Measurements from ENCODE around the gene THRAP3. TPM values are rescaled to one million over a fixed set of nuclear protein-coding genes. Genes with fewer than 3 reads are reported as not detected.

Gene THRAP3
- total and polyA plus RNA-seq, 9 of the 15 experiments (the other 6 are each of a cell fraction or from before 2014, with no cell fraction given): 66.2 to 135 (median 113) TPM

DNA sequence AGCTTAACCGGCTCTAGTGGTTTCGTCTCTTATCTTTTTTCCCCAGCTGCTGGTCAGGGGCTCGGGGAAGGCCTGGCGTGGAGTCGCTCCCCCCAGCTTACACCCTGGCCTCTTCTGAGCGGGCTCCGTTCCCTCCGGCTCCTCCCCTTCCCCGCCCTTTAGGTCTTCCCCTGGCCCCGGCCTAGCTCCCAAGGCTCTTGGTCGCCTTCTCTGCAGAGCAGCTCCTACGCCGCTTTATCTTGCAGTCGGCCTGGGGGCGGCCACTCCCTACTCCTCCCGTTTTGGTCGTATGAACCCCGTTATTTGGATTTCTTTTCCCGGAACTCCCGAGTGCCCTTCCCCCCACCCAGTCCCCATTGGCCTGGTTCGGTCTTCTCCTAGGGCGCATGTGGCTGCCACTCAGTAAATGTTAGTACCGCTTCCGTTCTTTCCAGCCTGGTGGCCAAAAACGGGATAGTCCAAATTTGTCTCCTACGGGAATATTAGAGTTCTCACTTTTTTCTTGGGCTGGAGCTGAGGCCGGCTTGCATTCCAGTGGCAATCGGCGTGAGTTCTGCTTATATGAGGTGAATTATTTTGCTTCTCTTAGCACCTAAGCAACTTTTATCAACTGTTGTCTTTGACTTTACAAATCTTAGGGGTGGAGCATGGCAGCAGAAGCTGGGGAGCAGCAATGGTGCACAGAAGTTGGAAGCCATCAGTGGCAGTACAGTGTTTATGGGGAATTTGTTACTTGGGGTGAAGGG, 467 bp downstream of the THRAP3 start (continued):
- TF ChIP-seq, protein P1, sequence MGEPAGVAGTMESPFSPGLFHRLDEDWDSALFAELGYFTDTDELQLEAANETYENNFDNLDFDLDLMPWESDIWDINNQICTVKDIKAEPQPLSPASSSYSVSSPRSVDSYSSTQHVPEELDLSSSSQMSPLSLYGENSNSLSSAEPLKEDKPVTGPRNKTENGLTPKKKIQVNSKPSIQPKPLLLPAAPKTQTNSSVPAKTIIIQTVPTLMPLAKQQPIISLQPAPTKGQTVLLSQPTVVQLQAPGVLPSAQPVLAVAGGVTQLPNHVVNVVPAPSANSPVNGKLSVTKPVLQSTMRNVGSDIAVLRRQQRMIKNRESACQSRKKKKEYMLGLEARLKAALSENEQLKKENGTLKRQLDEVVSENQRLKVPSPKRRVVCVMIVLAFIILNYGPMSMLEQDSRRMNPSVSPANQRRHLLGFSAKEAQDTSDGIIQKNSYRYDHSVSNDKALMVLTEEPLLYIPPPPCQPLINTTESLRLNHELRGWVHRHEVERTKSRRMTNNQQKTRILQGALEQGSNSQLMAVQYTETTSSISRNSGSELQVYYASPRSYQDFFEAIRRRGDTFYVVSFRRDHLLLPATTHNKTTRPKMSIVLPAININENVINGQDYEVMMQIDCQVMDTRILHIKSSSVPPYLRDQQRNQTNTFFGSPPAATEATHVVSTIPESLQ (CRISPR knock-in tag; IDR thresholded peaks at IDR 0.05): peak; percentile 83; the same call in 1 of the 2 replicates
- TF ChIP-seq, protein P2, sequence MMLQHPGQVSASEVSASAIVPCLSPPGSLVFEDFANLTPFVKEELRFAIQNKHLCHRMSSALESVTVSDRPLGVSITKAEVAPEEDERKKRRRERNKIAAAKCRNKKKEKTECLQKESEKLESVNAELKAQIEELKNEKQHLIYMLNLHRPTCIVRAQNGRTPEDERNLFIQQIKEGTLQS (IDR thresholded peaks at IDR 0.05): no peak
- TF ChIP-seq, protein P2 (CRISPR knock-in tag; conservative IDR thresholded peaks at IDR 0.05): 0 out of 2 replicates have a peak, but pooled peaks have one; percentile 29
- no peak for TF ChIP-seq JUN (IDR thresholded peaks at IDR 0.05; ENCODE audit: borderline replicate concordance, low read depth, low read length)
- TF ChIP-seq JUN (CRISPR knock-in tag; IDR thresholded peaks at IDR 0.05; ENCODE audit: borderline replicate concordance): 0 out of 2 replicates have a peak, but pooled peaks have one; percentile 54
- TF ChIP-seq, protein P3, sequence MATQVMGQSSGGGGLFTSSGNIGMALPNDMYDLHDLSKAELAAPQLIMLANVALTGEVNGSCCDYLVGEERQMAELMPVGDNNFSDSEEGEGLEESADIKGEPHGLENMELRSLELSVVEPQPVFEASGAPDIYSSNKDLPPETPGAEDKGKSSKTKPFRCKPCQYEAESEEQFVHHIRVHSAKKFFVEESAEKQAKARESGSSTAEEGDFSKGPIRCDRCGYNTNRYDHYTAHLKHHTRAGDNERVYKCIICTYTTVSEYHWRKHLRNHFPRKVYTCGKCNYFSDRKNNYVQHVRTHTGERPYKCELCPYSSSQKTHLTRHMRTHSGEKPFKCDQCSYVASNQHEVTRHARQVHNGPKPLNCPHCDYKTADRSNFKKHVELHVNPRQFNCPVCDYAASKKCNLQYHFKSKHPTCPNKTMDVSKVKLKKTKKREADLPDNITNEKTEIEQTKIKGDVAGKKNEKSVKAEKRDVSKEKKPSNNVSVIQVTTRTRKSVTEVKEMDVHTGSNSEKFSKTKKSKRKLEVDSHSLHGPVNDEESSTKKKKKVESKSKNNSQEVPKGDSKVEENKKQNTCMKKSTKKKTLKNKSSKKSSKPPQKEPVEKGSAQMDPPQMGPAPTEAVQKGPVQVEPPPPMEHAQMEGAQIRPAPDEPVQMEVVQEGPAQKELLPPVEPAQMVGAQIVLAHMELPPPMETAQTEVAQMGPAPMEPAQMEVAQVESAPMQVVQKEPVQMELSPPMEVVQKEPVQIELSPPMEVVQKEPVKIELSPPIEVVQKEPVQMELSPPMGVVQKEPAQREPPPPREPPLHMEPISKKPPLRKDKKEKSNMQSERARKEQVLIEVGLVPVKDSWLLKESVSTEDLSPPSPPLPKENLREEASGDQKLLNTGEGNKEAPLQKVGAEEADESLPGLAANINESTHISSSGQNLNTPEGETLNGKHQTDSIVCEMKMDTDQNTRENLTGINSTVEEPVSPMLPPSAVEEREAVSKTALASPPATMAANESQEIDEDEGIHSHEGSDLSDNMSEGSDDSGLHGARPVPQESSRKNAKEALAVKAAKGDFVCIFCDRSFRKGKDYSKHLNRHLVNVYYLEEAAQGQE (IDR thresholded peaks at IDR 0.05; ENCODE audit: borderline replicate concordance): no peak
- TF ChIP-seq, protein P3 (CRISPR knock-in tag; IDR thresholded peaks at IDR 0.05; ENCODE audit: low read depth): peak; percentile 32; the same call in 1 of the 2 replicates
- TF ChIP-seq ZNF143 (CRISPR knock-in tag; IDR thresholded peaks at IDR 0.05): peak; percentile 74; the same call in 1 of the 2 replicates
- TF ChIP-seq NUFIP1 (IDR thresholded peaks at IDR 0.05; ENCODE audit: partially characterized antibody): peak; percentile 29
- TF ChIP-seq HMGN3 (IDR thresholded peaks at IDR 0.05; ENCODE audit: borderline replicate concordance, extremely low read depth, insufficient read length, low read depth, low read length): no peak
- TF ChIP-seq ZNF217 (CRISPR knock-in tag; IDR thresholded peaks at IDR 0.05): no peak
- TF ChIP-seq HDAC1 (IDR thresholded peaks at IDR 0.05): peak; percentile 23 to 93; a peak in 3 of 4 replicates
- TF ChIP-seq ELF1 (tag; IDR thresholded peaks at IDR 0.05): peak; percentile 78

All from K562 (cell line).